ENCODE data around the gene DCDC1. TPM values are rescaled to one million over a fixed set of nuclear protein-coding genes. Genes with fewer than 3 reads are reported as not detected.

The DCDC1 gene
- total RNA-seq, 1 donor = 0.21 TPM

DNA sequence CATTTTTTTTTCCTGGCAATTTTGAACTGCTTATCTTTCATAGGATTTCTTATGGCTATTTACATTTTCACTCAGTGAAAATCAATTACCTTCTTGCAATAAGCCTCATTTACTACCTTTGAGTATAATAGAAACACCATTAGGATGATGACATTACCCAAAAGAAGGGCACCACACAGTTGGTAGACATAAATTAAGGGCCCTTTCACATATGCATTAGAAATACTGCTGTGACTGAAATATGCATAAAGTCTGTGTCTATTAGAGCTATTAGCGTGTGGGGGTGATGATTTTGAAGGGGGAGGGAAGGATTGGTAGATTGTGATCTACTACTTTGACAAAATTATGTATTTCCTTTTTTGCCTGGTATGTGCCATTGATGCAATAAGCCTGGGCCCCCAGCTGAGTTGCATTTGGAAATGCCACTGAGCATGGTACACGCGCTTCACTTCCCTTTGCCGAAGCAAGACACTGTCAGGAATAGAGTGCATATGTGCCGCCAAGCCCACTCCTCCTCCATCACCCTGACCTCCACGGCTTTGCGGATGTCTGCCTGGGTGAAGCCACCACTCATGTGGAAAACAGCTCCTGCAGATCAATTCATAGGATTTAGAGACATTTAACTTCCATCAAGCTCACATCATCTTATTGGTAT is 339.3 kb downstream of the DCDC1 start:
- no peaks in the 10 kb centered on the region for H3K4me1 ChIP-seq (ENCODE audit: insufficient read depth, low read length)

DNA sequence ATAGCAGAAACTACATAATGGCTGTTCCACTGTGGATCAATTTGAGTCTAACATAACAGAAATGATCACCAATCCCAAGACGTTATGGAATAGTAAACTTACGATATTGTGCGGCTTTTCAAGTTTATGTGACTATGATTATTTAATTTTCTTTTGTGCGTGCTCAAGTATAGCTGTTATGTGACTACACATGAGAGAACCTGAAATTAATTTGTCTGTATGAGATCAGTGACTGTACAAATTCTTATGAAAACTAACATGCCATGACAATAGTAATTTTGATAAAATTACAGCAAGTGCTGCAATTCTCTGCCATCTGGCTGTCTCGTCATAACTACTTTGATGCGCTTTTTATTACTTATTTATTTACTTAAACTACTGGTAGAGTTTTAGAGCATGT is 343.2 kb downstream of the DCDC1 start:
- H3K4me1 ChIP-seq (ENCODE audit: insufficient read depth, low read length) = no peaks in the 10 kb centered on the region
- no peaks in the 10 kb centered on the region for H3K27me3 ChIP-seq (ENCODE audit: insufficient read depth, low read length)
- no peak overlapping the region for H3K4me3 ChIP-seq (ENCODE audit: low read length)
- no peaks in the 10 kb centered on the region for H3K9me3 ChIP-seq (ENCODE audit: low read depth, low read length)

More for the DNA sequence above, 339.3 kb downstream of the DCDC1 start:
- no peak overlapping the region for H3K4me3 ChIP-seq (ENCODE audit: low read length)
- no peaks in the 10 kb centered on the region for H3K9me3 ChIP-seq (ENCODE audit: low read depth, low read length)
- H3K27me3 ChIP-seq (ENCODE audit: insufficient read depth, low read length) = no peaks in the 10 kb centered on the region

DNA sequence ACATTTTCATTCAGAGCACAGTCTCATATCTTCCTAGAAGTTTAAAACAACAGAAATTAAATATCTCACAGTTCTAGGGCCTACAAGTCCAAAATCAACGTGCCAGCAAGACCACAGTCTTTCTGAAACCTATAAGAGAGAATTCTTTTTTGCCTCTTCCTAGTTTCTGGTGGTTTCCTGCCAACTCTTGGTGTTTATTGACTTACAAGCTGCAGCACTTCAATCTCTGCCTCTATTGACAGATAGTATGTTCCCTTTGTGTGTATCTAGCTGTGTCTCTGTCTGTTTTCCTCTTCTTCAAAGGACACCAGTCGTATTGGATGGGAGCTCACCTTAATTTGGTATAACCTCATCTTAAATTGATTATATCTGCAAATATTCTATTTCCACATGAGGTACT is 347.5 kb downstream of the DCDC1 start:
- no peak overlapping the region for H3K4me3 ChIP-seq (ENCODE audit: low read length)
- no peaks in the 10 kb centered on the region for H3K4me1 ChIP-seq (ENCODE audit: insufficient read depth, low read length)
- H3K27me3 ChIP-seq (ENCODE audit: insufficient read depth, low read length) = no peaks in the 10 kb centered on the region
- H3K9me3 ChIP-seq (ENCODE audit: low read depth, low read length) = no peaks in the 10 kb centered on the region

DNA sequence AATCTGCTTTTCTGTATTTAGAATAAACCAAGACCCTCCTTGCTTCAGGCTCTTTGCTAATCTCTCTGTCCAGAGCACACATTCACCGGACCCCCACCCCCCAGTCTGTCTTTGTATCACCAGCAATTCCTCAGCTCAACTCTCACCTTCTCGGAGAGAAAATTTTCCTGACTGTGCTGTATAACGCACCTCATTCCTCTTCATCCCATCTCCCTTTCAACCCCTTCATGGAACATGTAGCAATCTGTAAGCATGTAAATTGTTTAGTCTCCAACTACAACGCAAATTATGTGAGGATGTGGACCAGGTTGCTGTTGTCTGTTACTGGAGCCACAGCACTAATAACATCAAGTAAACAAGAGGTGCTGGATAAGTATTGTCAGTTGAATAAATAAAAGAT is 349.8 kb downstream of the DCDC1 start:
- no peaks in the 10 kb centered on the region for H3K27me3 ChIP-seq (ENCODE audit: insufficient read depth, low read length)
- no peaks in the 10 kb centered on the region for H3K9me3 ChIP-seq (ENCODE audit: low read depth, low read length)
- H3K4me3 ChIP-seq (ENCODE audit: low read length) = no peak overlapping the region
- no peaks in the 10 kb centered on the region for H3K4me1 ChIP-seq (ENCODE audit: insufficient read depth, low read length)

DNA sequence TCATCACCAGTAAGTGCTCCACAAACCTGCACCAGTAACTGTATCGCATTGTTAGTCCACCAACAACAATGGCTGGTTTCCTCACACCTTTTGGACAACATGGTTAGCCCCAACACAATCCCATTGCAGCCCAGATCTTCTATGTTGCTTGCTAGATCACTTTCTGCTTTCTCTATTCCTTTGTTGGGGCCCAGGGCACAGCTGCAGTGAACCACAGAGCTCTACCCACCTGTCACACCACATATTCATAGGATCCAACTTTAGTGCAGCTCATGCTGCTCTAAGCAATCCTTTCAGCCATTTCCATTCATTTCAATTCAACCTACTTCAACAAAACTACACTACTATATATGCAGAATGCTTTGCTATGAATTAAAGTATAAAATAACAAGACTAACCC is 364.3 kb downstream of the DCDC1 start:
- Histone ChIP-seq H3K4me3 (ENCODE audit: low read length) (no peak overlapping the region), H3K4me1 (ENCODE audit: insufficient read depth, low read length) (no peaks in the 10 kb centered on the region), H3K9me3 (ENCODE audit: low read depth, low read length) (no peaks in the 10 kb centered on the region), H3K27me3 (ENCODE audit: insufficient read depth, low read length) (no peaks in the 10 kb centered on the region)

DNA sequence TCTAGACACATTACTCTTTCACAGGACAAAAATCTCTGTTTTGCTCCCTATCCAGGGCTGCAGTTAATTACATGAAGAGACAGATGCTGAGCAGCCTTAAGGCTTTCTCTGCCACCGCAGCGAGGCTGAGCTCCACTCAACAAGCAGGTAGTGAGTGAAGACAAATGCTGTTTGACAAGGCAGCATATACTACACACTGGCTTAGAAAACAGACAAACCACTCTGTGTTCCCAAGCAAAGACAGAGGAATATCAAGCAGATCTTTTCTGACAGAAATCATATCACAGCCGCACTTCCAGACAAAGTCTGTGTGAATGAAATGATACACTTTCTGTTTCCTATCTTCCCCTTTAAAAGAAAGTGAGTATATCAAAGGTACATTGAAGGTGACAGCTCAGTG is 368.1 kb downstream of the DCDC1 start:
- no peaks in the 10 kb centered on the region for H3K4me1 ChIP-seq (ENCODE audit: insufficient read depth, low read length)
- H3K27me3 ChIP-seq (ENCODE audit: insufficient read depth, low read length) = no peaks in the 10 kb centered on the region
- no peak overlapping the region for H3K4me3 ChIP-seq (ENCODE audit: low read length)
- H3K9me3 ChIP-seq (ENCODE audit: low read depth, low read length) = no peaks in the 10 kb centered on the region

DNA sequence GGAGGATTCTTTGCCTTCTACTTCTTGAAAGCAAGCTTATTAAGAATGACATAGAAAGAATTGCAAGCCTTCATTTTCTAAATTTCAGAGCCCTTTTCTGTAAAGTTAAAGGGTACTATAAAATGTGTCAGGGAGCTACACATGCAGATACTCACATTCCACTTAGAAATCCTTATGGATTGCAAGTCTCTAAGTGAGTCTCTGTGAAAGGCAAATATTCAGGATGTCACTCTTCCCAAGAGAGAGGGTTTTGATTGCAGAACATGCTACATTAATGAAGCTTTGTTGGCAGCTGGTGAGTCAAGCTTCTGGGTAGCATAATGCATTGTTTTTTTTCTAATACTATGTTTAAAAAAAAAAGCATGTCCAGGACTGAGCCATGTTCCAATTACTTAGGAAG is 369.2 kb downstream of the DCDC1 start:
- Histone ChIP-seq H3K27me3 (ENCODE audit: insufficient read depth, low read length) (no peaks in the 10 kb centered on the region), H3K4me3 (ENCODE audit: low read length) (no peak overlapping the region), H3K9me3 (ENCODE audit: low read depth, low read length) (no peaks in the 10 kb centered on the region), H3K4me1 (ENCODE audit: insufficient read depth, low read length) (no peaks in the 10 kb centered on the region)

DNA sequence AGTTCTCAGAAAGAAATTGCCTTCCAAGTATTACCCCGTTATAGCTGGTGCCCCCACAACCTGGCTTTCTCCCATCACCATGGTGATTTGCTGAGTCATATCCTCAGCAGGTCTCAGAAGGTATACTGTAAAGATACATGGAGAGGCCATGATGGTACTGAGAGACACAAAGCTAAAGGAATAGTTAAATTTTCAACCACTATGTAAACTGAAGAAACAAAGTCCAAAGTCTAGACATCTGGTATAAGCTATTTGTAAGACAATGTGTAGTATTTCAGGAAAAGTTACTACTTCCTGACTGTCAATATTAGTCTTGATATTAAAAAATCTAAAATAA is 377.1 kb downstream of the DCDC1 start:
- Histone ChIP-seq H3K4me3 (ENCODE audit: low read length) (no peak overlapping the region), H3K9me3 (ENCODE audit: low read depth, low read length) (no peaks in the 10 kb centered on the region), H3K4me1 (ENCODE audit: insufficient read depth, low read length) (no peaks in the 10 kb centered on the region), H3K27me3 (ENCODE audit: insufficient read depth, low read length) (no peaks in the 10 kb centered on the region)

DNA sequence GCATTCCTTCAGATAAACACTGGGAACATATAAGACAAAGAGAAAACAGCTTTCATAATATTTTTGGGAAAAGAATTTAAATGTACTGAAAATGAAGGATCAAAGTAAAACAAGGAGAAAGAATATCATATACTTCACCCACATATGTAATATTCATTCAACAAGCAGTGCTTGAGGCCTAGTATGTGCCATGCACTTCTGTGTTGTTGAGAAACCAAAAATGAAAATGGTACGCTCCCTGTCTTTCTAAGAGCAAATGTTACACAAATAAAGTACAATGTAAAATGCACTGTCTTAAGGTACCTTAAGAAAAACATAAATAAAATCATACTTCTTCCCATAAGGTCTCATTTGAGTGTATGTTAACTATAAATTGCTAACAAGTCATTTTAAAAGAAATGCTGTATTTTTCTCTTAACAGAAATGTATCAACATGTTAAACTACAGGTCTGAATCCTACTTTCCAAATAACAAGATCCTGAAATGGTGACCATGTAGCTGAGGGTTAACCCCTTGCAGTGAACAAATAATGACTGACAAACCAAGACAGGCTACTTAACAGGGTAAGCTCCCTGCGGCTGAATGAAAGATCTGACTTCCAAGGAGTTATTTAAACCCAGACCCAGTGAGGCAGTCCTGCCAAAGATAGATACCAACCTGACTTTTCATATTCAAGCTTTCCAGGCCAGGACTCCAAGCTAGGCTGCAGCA is 377.6 kb downstream of the DCDC1 start:
- Histone ChIP-seq H3K4me3 (ENCODE audit: low read length) (no peak overlapping the region), H3K27me3 (ENCODE audit: insufficient read depth, low read length) (no peaks in the 10 kb centered on the region), H3K9me3 (ENCODE audit: low read depth, low read length) (no peaks in the 10 kb centered on the region), H3K4me1 (ENCODE audit: insufficient read depth, low read length) (no peaks in the 10 kb centered on the region)

DNA sequence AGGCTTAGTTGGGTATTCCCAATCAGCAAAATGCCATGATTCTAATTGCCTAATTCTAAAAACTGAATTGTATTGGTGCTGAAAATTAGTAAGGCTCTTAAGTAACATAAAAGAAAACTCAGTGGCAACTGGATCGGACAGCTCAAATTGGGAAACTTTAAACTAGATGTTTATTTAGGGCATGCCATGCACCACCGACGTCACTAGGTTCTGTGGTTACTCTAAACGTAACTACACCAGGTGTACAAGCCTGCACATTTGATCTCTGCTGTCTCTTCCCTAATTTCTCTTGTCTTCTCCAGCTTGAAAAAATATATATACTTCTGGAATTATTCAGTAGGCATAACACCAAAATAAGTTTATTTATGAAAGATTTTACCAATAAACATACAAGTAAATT is 378.2 kb downstream of the DCDC1 start:
- Histone ChIP-seq H3K27me3 (ENCODE audit: insufficient read depth, low read length) (no peaks in the 10 kb centered on the region), H3K4me1 (ENCODE audit: insufficient read depth, low read length) (no peaks in the 10 kb centered on the region), H3K4me3 (ENCODE audit: low read length) (no peak overlapping the region), H3K9me3 (ENCODE audit: low read depth, low read length) (no peaks in the 10 kb centered on the region)

DNA sequence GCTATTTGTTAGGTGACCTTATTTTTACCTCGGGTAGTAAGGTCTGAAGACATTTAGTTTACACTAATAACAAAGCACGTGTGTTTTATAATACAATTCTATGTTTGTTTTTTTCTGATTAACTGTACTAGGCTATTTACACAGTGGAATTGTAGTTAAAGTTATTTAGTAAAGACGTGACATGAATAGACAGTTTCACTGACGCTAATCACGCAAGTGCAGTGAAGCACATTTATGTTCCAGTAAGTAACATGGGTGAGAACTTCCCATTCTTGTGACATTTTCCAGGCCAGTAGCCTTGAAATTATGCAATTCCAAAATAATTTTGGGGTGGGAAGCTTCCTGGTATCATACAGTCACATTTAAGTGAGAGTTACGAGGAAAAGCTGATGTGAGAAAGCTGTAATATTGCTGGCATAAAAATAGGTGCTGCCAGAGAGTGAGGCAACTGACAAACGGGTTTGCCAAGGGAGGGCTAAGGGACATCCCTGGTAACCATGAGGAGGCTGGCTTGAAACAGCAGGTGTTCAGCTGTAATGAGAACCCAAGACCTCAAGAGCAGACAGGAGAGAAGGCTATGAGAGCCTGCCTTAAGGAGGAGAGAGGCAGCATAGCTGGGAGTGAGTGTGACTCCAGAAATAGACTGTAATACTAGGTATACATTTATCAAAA is 378.8 kb downstream of the DCDC1 start:
- H3K9me3 ChIP-seq (ENCODE audit: low read depth, low read length) = no peaks in the 10 kb centered on the region
- H3K27me3 ChIP-seq (ENCODE audit: insufficient read depth, low read length) = no peaks in the 10 kb centered on the region
- no peaks in the 10 kb centered on the region for H3K4me1 ChIP-seq (ENCODE audit: insufficient read depth, low read length)
- H3K4me3 ChIP-seq (ENCODE audit: low read length) = no peak overlapping the region

DNA sequence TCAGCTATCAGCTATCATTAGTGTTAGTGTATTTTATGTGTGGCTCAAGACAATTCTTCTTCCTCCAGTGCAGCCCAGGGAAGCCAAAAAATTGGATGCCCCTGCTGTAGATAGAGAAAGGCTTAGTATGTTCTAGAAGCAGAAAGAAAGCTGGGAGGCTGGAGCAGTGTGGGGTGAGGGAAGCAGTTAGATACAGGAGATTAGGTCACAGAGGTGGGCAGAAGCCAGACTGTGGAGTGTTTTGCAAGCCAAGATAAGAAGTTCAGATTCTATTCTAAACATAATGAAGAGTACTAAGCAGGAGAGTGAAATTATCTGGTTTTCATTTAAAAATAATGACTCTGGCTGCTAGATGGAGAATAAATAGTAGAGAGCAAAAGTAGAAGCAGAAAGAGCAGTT is 381.7 kb downstream of the DCDC1 start:
- Histone ChIP-seq H3K27me3 (ENCODE audit: insufficient read depth, low read length) (no peaks in the 10 kb centered on the region), H3K9me3 (ENCODE audit: low read depth, low read length) (no peaks in the 10 kb centered on the region), H3K4me1 (ENCODE audit: insufficient read depth, low read length) (no peaks in the 10 kb centered on the region), H3K4me3 (ENCODE audit: low read length) (no peak overlapping the region)

DNA sequence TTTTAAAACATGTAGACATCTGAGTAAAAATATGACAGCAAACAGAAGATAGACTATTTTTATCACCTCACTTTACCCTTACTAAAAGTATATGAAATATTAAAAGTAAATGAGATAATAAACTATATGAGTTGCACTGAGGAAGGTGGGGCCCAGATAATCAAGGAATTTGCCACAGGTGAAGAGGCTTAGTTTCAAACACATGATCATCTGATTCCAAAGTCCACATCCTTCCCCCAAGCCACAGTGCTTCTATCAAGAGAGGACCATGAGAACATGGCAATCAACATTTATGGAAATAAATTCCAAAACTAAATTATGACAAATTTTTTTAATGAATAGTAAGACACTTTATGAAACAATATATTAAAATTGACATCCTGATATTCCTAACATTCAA is 384.0 kb downstream of the DCDC1 start:
- Histone ChIP-seq H3K4me3 (ENCODE audit: low read length) (no peak overlapping the region), H3K4me1 (ENCODE audit: insufficient read depth, low read length) (no peaks in the 10 kb centered on the region), H3K9me3 (ENCODE audit: low read depth, low read length) (no peaks in the 10 kb centered on the region), H3K27me3 (ENCODE audit: insufficient read depth, low read length) (no peaks in the 10 kb centered on the region)

DNA sequence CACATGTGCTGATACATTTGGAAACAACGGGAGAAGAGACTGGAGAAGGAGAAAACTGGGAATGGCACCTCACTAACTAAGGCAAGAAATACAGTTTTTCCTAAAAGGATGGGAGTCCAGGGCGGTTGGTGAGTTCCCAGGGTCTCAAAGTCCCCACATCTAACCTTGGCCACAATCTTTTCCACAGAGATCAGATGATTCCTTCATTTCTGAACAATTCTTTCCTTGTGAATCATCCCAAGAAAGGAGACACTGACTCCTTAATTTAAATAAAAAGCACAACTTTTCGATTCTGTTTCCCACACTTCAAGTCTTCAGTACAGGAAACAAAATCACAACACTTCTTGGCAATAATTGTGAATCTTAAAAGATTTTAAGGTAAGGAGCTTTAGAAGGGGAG is 384.7 kb downstream of the DCDC1 start:
- no peaks in the 10 kb centered on the region for H3K9me3 ChIP-seq (ENCODE audit: low read depth, low read length)
- no peak overlapping the region for H3K4me3 ChIP-seq (ENCODE audit: low read length)
- H3K4me1 ChIP-seq (ENCODE audit: insufficient read depth, low read length) = no peaks in the 10 kb centered on the region
- no peaks in the 10 kb centered on the region for H3K27me3 ChIP-seq (ENCODE audit: insufficient read depth, low read length)

DNA sequence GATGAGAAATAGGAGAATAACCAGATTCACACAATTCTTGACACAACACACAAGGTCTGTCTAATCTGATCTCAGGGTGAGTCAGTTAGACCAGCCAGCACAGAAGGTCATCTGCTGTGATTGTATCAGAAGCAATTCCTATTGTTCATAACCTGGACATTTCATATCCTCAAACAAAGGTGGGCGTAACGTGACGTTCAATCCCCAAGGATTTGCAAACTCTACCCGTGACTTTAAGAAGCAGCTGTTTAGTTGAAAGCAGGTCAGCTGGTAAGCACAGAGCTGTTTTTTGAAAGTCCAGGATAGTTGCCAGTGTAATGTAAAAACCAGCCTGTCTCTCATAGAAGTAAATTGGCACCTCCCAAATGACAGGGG is 385.1 kb downstream of the DCDC1 start:
- no peaks in the 10 kb centered on the region for H3K4me1 ChIP-seq (ENCODE audit: insufficient read depth, low read length)
- no peak overlapping the region for H3K4me3 ChIP-seq (ENCODE audit: low read length)
- no peaks in the 10 kb centered on the region for H3K27me3 ChIP-seq (ENCODE audit: insufficient read depth, low read length)
- no peaks in the 10 kb centered on the region for H3K9me3 ChIP-seq (ENCODE audit: low read depth, low read length)

All from mononuclear cell (primary cell).